Mucosa of stomach (tissue), 1 donor: ENCODE results near the gene XAGE3.
"Not testable (repeated sequence)": the region's sequence is repeated elsewhere in the genome, so short reads cannot be mapped to it uniquely, and the experiment has no call there.

Source experiments
- H3K27me3 ChIP-seq: one replicate; pipeline ENCODE4 v1.7.0; 2013; ENCODE audit warnings: mild to moderate bottlenecking, low read length; ENCODE audit not compliant: control insufficient read depth, insufficient read depth
- H3K36me3 ChIP-seq: one replicate; pipeline ENCODE4 v1.7.0; 2013; ENCODE audit warnings: low read length; ENCODE audit not compliant: control insufficient read depth, insufficient read depth
- H3K4me1 ChIP-seq: one replicate; pipeline ENCODE4 v1.7.0; 2013; ENCODE audit warnings: mild to moderate bottlenecking, low read length; ENCODE audit not compliant: control insufficient read depth, insufficient read depth
- H3K4me3 ChIP-seq: one replicate; pipeline ENCODE4 v1.7.0; 2013; ENCODE audit warnings: low read length
- H3K9ac ChIP-seq: one replicate; pipeline ENCODE4 v1.7.0; 2013; ENCODE audit warnings: mild to moderate bottlenecking, low read length, moderate library complexity
- H3K9me3 ChIP-seq: one replicate; pipeline ENCODE4 v1.7.0; 2013; ENCODE audit warnings: mild to moderate bottlenecking, low read length, moderate library complexity; ENCODE audit not compliant: control insufficient read depth
- donor health status: Pancreatic carcinoma.

The XAGE3 gene

GRCh38 chrX:52876386-52876785, 8.5 kb upstream of the XAGE3 start:
- not testable (repeated sequence) for H3K9ac ChIP-seq, H3K4me3 ChIP-seq, H3K4me1 ChIP-seq, H3K36me3 ChIP-seq, H3K9me3 ChIP-seq, H3K27me3 ChIP-seq

- not testable (repeated sequence) for H3K9me3 ChIP-seq, H3K4me1 ChIP-seq, H3K9ac ChIP-seq, H3K27me3 ChIP-seq, H3K4me3 ChIP-seq, H3K36me3 ChIP-seq
These were observed 7.6 kb upstream of the XAGE3 start for GRCh38 chrX:52875436-52875835.

- no peaks in the 10 kb centered on the region for H3K9me3 ChIP-seq
- H3K36me3 ChIP-seq = no peaks in the 10 kb centered on the region
- no peak overlapping the region for H3K4me3 ChIP-seq
- H3K4me1 ChIP-seq = no peaks in the 10 kb centered on the region
- H3K27me3 ChIP-seq = no peaks in the 10 kb centered on the region
- no peak overlapping the region for H3K9ac ChIP-seq
These were observed 6.8 kb upstream of the XAGE3 start for GRCh38 chrX:52874661-52875060.

GRCh38 chrX:52873825-52874224, 5.9 kb upstream of the XAGE3 start:
- H3K36me3 ChIP-seq, H3K9me3 ChIP-seq, H3K27me3 ChIP-seq, H3K9ac ChIP-seq, H3K4me1 ChIP-seq, H3K4me3 ChIP-seq: not testable (repeated sequence)

- no peaks in the 10 kb centered on the region for H3K4me1 ChIP-seq
- no peaks in the 10 kb centered on the region for H3K9me3 ChIP-seq
- no peaks in the 10 kb centered on the region for H3K36me3 ChIP-seq
- H3K9ac ChIP-seq = no peak overlapping the region
- H3K27me3 ChIP-seq = no peaks in the 10 kb centered on the region
- no peak overlapping the region for H3K4me3 ChIP-seq
These were observed 2.2 kb upstream of the XAGE3 start for GRCh38 chrX:52870046-52870445.

GRCh38 chrX:52865343-52865998, 2.4 kb downstream of the XAGE3 start:
- no peak overlapping the region for H3K4me3 ChIP-seq
- no peaks in the 10 kb centered on the region for H3K9me3 ChIP-seq
- H3K4me1 ChIP-seq = no peaks in the 10 kb centered on the region
- no peaks in the 10 kb centered on the region for H3K36me3 ChIP-seq
- no peak overlapping the region for H3K9ac ChIP-seq
- H3K27me3 ChIP-seq = no peaks in the 10 kb centered on the region

- not testable (repeated sequence) for H3K9me3 ChIP-seq, H3K27me3 ChIP-seq, H3K36me3 ChIP-seq, H3K4me1 ChIP-seq, H3K9ac ChIP-seq, H3K4me3 ChIP-seq
These were observed 10.8 kb downstream of the XAGE3 start for GRCh38 chrX:52856991-52857525.

- Histone ChIP-seq H3K4me3 (no peak overlapping the region), H3K9ac (no peak overlapping the region), H3K27me3 (no peaks in the 10 kb centered on the region), H3K36me3 (no peaks in the 10 kb centered on the region), H3K4me1 (no peaks in the 10 kb centered on the region), H3K9me3 (no peaks in the 10 kb centered on the region)
These were observed 15.6 kb downstream of the XAGE3 start for GRCh38 chrX:52852110-52852860.

GRCh38 chrX:52843619-52844018, 24.3 kb downstream of the XAGE3 start:
- not testable (repeated sequence) for H3K4me3 ChIP-seq, H3K9me3 ChIP-seq, H3K27me3 ChIP-seq, H3K9ac ChIP-seq, H3K36me3 ChIP-seq, H3K4me1 ChIP-seq

GRCh38 chrX:52839137-52839536, 28.7 kb downstream of the XAGE3 start:
- Histone ChIP-seq H3K27me3 (no peaks in the 10 kb centered on the region), H3K4me1 (no peaks in the 10 kb centered on the region), H3K9me3 (no peaks in the 10 kb centered on the region), H3K36me3 (no peaks in the 10 kb centered on the region), H3K4me3 (no peak overlapping the region), H3K9ac (no peak overlapping the region)

- no peaks in the 10 kb centered on the region for H3K9me3 ChIP-seq
- no peaks in the 10 kb centered on the region for H3K27me3 ChIP-seq
- H3K9ac ChIP-seq = no peak overlapping the region
- H3K4me3 ChIP-seq = no peak overlapping the region
- H3K36me3 ChIP-seq = no peaks in the 10 kb centered on the region
- no peaks in the 10 kb centered on the region for H3K4me1 ChIP-seq
These were observed 37.3 kb downstream of the XAGE3 start for GRCh38 chrX:52830551-52830950.

- H3K36me3 ChIP-seq = no peaks in the 10 kb centered on the region
- no peaks in the 10 kb centered on the region for H3K9me3 ChIP-seq
- no peak overlapping the region for H3K4me3 ChIP-seq
- no peaks in the 10 kb centered on the region for H3K27me3 ChIP-seq
- no peak overlapping the region for H3K9ac ChIP-seq
- no peaks in the 10 kb centered on the region for H3K4me1 ChIP-seq
These were observed 43.3 kb downstream of the XAGE3 start for GRCh38 chrX:52824608-52825007.
